GM19452 (cell line): ENCODE data around the gene MEI4.
"Not testable (repeated sequence)": the region's sequence is repeated elsewhere in the genome, so short reads cannot be mapped to it uniquely, and the experiment has no call there.

Source experiments
- ATAC-seq: cut with Tn5 transposase; IDR thresholded peaks from one replicate; pipeline ENCODE4 v1.9.1; 2021; ENCODE audit not compliant: unreplicated experiment

The MEI4 gene

GRCh38 chr6:77813090-77813489 lies 160.3 kb downstream of the MEI4 start:
- no peak for ATAC-seq

- ATAC-seq, result no peak
Measured at GRCh38 chr6:77814119-77814518, 161.3 kb downstream of the MEI4 start.

GRCh38 chr6:77815531-77815930 lies 162.7 kb downstream of the MEI4 start:
- no peak for ATAC-seq

- no peak for ATAC-seq
Measured at GRCh38 chr6:77816766-77817270, 164.0 kb downstream of the MEI4 start.

- ATAC-seq, result no peak
Measured at GRCh38 chr6:77822265-77822664, 169.4 kb downstream of the MEI4 start.

GRCh38 chr6:77825204-77825603 lies 172.4 kb downstream of the MEI4 start:
- ATAC-seq, result no peak

GRCh38 chr6:77829736-77830135 lies 176.9 kb downstream of the MEI4 start:
- ATAC-seq, result no peak

GRCh38 chr6:77833749-77834148 lies 180.9 kb downstream of the MEI4 start:
- ATAC-seq, result not testable (repeated sequence)

GRCh38 chr6:77834591-77834996 lies 181.8 kb downstream of the MEI4 start:
- ATAC-seq, result no peak

- no peak for ATAC-seq
Measured at GRCh38 chr6:77837034-77837784, 184.4 kb downstream of the MEI4 start.

GRCh38 chr6:77839292-77839691 lies 186.5 kb downstream of the MEI4 start:
- no peak for ATAC-seq

GRCh38 chr6:77844822-77845221 lies 192.0 kb downstream of the MEI4 start:
- no peak for ATAC-seq

- no peak for ATAC-seq
Measured at GRCh38 chr6:77853401-77853800, 200.6 kb downstream of the MEI4 start.

GRCh38 chr6:77856391-77856790 lies 203.6 kb downstream of the MEI4 start:
- no peak for ATAC-seq

- ATAC-seq, result no peak
Measured at GRCh38 chr6:77857421-77857820, 204.6 kb downstream of the MEI4 start.

GRCh38 chr6:77876300-77876699 lies 223.5 kb downstream of the MEI4 start:
- ATAC-seq, result no peak

- no peak for ATAC-seq
Measured at GRCh38 chr6:77879527-77879926, 226.7 kb downstream of the MEI4 start.

GRCh38 chr6:77880501-77880900 lies 227.7 kb downstream of the MEI4 start:
- no peak for ATAC-seq

- ATAC-seq, result no peak
Measured at GRCh38 chr6:77883851-77884250, 231.0 kb downstream of the MEI4 start.

GRCh38 chr6:77893391-77893790 lies 240.6 kb downstream of the MEI4 start:
- ATAC-seq, result no peak

- no peak for ATAC-seq
Measured at GRCh38 chr6:77906070-77906469, 253.2 kb downstream of the MEI4 start.

GRCh38 chr6:77910826-77911225 lies 258.0 kb downstream of the MEI4 start:
- no peak for ATAC-seq

GRCh38 chr6:77926198-77926751 lies 273.4 kb downstream of the MEI4 start:
- no peak for ATAC-seq
